Measurements from ENCODE around the gene SPEM1. TPM values are rescaled to one million over a fixed set of nuclear protein-coding genes. Genes with fewer than 3 reads are reported as not detected.

The SPEM1 gene
- total and polyA plus RNA-seq, 2 experiments from 2014 or later: not detected

DNA sequence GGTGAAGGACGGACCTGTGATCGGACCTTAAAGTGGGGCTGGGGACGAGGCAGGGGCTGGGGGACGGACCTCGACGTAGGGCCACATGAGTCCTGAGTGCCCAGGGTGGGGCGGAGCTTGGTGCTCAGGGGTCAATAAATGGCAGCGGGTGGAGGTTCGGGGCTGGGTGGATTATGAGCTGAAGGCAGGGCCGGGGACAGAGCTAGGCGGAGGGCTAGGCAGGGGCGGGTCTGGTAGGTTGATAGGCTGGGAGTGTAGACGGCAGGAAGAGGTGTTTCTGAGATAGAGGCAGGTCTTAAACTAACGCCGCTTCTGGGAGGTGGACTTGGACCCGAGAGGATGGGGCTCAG is 25.5 kb downstream of the SPEM1 start:
- Histone ChIP-seq H3K9me3 (ENCODE audit: low read depth) (no peaks in the 10 kb centered on the region), H3K27me3 (peaks cover 7% of the 10 kb centered on the region), H3K79me2 (no peaks in the 10 kb centered on the region), H2AFZ (peak overlapping the region; percentile 93), H4K20me1 (ENCODE audit: insufficient read depth, poor library complexity, severe bottlenecking) (no peaks in the 10 kb centered on the region), H3K4me1 (ENCODE audit: insufficient read depth) (peaks cover 10% of the 10 kb centered on the region), H3K36me3 (replicated peaks; ENCODE audit: insufficient read depth, low read depth) (no peaks in the 10 kb centered on the region), H3K27ac (peak overlapping the region; percentile 80), H3K4me2 (peak overlapping the region; percentile 95), H3K9me2 (replicated peaks; ENCODE audit: insufficient read depth) (no peaks in the 10 kb centered on the region), H3K4me3 (peak overlapping the region; percentile 55)
- WGBS (ENCODE audit: low lambda C conversion rate, missing lambda C conversion rate): 0% methylated on average over 4 of the region's 16 CpGs
- TF ChIP-seq EZH2 (IDR thresholded peaks at IDR 0.05; ENCODE audit: borderline replicate concordance) (no peak), EZH2phosphoT487 (IDR thresholded peaks at IDR 0.05; ENCODE audit: low read depth, severe bottlenecking, unreplicated experiment) (no peak)
- TF ChIP-seq, protein P1, sequence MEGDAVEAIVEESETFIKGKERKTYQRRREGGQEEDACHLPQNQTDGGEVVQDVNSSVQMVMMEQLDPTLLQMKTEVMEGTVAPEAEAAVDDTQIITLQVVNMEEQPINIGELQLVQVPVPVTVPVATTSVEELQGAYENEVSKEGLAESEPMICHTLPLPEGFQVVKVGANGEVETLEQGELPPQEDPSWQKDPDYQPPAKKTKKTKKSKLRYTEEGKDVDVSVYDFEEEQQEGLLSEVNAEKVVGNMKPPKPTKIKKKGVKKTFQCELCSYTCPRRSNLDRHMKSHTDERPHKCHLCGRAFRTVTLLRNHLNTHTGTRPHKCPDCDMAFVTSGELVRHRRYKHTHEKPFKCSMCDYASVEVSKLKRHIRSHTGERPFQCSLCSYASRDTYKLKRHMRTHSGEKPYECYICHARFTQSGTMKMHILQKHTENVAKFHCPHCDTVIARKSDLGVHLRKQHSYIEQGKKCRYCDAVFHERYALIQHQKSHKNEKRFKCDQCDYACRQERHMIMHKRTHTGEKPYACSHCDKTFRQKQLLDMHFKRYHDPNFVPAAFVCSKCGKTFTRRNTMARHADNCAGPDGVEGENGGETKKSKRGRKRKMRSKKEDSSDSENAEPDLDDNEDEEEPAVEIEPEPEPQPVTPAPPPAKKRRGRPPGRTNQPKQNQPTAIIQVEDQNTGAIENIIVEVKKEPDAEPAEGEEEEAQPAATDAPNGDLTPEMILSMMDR (IDR thresholded peaks at IDR 0.05; ENCODE audit: poor library complexity): no peak
- DNase-seq (ENCODE audit: low spot score): peak; percentile 71

DNA sequence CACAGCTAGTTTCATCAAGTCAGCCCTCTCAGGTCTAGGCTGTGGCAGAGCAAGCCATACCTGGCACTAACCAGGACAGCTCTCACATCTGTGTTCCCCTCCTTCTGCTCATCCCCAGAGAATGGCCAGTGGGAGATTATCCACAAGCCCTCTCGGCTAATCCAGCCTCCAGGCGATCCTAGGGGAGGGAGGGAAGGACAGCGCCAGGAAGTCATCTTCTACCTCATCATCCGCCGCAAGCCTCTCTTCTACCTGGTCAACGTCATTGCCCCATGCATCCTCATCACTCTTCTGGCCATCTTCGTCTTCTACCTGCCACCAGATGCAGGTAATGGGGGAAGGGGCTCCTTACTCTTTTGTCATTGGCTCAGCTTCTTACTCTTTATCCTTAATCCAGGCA is 28.3 kb downstream of the SPEM1 start:
- 94% methylated on average over 7 of the region's 7 CpGs for WGBS (ENCODE audit: low lambda C conversion rate, missing lambda C conversion rate)
- Histone ChIP-seq H3K4me2 (no peak overlapping the region), H3K4me1 (ENCODE audit: insufficient read depth) (peaks cover 3% of the 10 kb centered on the region), H3K4me3 (no peak overlapping the region), H3K79me2 (no peaks in the 10 kb centered on the region), H3K9me3 (ENCODE audit: low read depth) (no peaks in the 10 kb centered on the region), H3K27me3 (no peaks in the 10 kb centered on the region), H3K27ac (no peak overlapping the region), H4K20me1 (ENCODE audit: insufficient read depth, poor library complexity, severe bottlenecking) (no peaks in the 10 kb centered on the region), H2AFZ (no peak overlapping the region), H3K9me2 (replicated peaks; ENCODE audit: insufficient read depth) (no peaks in the 10 kb centered on the region), H3K36me3 (replicated peaks; ENCODE audit: insufficient read depth, low read depth) (no peaks in the 10 kb centered on the region)
- DNase-seq (ENCODE audit: low spot score): no peak
- TF ChIP-seq EZH2phosphoT487 (IDR thresholded peaks at IDR 0.05; ENCODE audit: low read depth, severe bottlenecking, unreplicated experiment) (no peak), EZH2 (IDR thresholded peaks at IDR 0.05; ENCODE audit: borderline replicate concordance) (no peak)
- TF ChIP-seq, protein P1 (IDR thresholded peaks at IDR 0.05; ENCODE audit: poor library complexity): no peak

DNA sequence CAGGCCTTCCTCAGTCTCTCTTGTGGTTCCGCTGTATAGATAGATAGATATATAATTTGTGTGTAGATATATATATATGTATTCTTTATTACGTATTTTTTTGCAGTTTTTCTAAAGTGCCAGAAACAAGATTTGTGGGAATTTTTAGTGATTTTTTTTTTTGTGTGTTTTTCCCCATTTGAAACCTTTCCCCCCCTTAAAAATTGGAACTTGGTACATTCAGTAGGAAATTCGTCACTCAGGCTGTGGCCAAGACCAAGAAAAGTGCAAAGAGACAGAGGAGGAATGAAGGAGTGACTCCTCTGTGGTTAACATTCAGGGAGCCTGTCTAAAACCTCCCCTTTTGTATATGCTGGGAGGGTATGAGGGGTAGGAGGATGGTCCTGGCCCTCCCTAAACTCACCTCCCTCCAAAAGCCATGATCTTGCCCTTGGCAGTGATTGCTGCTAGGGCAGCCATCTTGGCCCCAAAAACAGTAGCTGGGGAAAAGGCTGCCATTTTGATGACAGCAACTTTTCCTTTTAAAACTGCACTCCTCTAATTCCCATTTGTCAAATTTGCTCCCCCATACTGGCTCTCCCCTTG is 39.9 kb downstream of the SPEM1 start:
- DNase-seq (ENCODE audit: low spot score): no peak
- Histone ChIP-seq H4K20me1 (ENCODE audit: insufficient read depth, poor library complexity, severe bottlenecking) (no peaks in the 10 kb centered on the region), H3K4me2 (no peak overlapping the region), H3K27me3 (no peaks in the 10 kb centered on the region), H3K9me2 (replicated peaks; ENCODE audit: insufficient read depth) (no peaks in the 10 kb centered on the region), H3K27ac (no peak overlapping the region), H3K4me1 (ENCODE audit: insufficient read depth) (no peaks in the 10 kb centered on the region), H3K9me3 (ENCODE audit: low read depth) (no peaks in the 10 kb centered on the region), H3K4me3 (no peak overlapping the region), H2AFZ (no peak overlapping the region), H3K36me3 (replicated peaks; ENCODE audit: insufficient read depth, low read depth) (no peaks in the 10 kb centered on the region), H3K79me2 (no peaks in the 10 kb centered on the region)
- TF ChIP-seq EZH2phosphoT487 (IDR thresholded peaks at IDR 0.05; ENCODE audit: low read depth, severe bottlenecking, unreplicated experiment) (no peak), EZH2 (IDR thresholded peaks at IDR 0.05; ENCODE audit: borderline replicate concordance) (no peak)
- TF ChIP-seq, protein P1 (IDR thresholded peaks at IDR 0.05; ENCODE audit: poor library complexity): no peak
- 90% methylated on average over 3 of the region's 3 CpGs for WGBS (ENCODE audit: low lambda C conversion rate, missing lambda C conversion rate)
